HS-27A (cell line): ENCODE measurements around the gene KRT3.
"Not testable (repeated sequence)": the region's sequence is repeated elsewhere in the genome, so short reads cannot be mapped to it uniquely, and the experiment has no call there.

Experiments used
- DNase-seq: peaks from one replicate; pipeline ENCODE4 v3.0.0-alpha.2; 2012; ENCODE audit warnings: low read depth, missing footprints

The KRT3 gene

DNA sequence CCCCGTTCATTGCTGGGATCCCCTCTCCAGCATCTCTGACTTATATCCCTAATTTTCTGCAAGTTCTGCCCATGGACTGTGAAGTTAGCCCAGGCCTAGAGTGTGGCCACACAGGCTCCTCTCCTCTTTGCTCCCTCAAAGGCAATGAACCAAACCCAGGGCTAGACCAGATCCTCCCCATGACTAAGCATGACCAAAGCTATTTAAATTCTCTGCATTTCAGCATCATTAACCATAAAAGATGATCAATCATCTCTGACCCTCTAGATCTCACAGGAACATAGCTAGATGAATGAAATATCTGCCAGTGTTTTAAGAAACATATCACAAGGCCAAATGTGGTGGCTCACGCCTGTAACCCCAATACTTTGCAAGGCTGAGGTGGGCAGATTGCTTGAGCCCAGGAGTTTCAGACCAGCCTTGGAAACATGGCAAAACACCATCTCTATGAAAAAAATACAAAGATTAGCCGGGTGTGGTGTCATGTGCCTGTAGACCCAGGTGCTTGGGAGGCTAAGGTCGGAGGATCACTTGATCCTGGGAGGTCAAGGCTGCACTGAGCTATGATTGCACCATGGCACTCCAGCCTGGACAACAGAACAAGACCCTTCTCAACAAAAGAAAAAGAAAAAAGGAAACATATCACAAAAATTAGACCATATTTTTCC is 2.2 kb upstream of the KRT3 start:
- DNase-seq: peak; percentile 40

DNA sequence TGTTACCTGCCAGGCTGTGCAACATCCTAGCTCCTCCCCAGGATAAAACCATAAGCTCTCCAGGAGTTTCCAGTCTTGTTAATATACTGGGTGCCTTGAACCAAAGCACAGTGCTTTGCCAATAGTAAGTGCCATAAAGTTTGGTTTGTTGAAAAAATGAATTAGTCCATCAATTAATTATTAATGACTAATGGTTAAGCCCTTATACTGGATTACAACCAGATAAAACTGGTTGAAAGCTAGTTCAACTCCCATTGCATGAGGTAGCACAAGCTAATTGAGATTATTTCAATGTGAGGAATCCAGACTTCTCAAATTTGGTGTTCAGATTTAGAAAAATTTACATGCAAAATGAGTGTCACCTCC is 1.6 kb upstream of the KRT3 start:
- no peak for DNase-seq

DNA sequence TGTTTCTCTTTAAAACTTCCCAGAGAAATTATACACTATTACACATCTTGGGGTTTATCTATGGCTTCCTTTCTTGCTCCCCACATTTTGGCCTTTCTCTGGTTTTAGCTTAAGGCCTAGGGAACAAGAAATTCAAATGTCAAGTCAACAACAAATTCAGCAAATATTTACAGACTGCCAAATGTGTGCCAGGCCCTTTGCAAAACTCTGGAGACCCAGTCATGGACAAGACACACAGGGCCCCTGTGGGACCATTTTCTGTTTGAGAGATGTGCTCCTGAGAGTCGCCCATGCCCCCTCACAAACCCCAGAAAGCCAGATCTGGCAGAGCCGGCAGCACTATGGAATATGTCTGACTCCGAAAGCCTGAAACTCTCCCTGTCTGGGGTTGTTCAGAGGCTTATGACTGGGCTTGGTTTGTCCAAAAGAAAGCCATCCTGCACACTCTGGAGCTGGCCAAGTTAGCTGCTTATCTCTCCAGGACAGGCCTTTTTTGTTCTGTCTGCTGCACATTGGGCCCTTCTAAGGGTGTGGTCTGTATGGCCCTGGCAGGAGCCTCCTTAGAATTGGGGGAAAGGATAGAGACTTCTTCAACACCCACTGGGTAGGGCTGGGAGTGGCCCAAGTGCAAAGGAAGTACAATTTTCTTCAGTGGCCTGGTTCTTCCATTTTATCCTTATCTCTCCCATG is 1.1 kb upstream of the KRT3 start:
- no peak for DNase-seq

DNA sequence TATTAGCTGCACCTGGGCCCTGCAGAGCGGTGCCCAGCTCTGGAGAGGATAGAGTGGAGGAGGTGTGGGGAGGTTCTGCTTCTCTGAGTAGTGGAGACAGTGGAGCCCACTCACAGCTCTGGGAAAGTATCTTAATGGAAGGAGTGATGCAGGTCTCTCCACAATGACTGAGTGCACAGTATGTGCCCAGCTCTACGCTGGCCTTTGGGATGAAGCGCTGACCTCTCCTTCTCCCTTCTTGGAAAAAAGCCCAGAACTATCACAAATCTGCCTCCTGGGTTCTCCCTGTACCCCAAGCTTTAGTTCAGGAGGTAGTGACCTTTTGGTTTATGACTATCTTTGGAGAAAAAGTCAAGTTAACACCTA is 495 bp upstream of the KRT3 start:
- DNase-seq: no peak

DNA sequence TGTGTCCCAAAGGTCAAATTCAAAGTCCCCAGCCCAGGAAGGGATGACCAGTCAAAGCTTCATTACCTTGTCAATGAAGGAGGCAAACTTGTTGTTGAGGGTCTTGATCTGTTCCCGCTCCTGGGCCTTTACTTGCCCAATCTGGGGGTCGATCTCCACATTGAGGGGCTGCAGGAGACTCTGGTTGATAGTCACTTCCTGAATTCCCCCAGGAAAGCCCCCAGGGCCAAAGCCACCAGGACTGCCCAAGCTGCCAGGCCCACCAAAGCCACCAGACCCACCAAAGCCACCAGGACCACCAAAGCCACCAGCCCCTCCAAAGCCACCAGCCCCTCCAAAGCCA is 614 bp downstream of the KRT3 start:
- DNase-seq: not testable (repeated sequence)

DNA sequence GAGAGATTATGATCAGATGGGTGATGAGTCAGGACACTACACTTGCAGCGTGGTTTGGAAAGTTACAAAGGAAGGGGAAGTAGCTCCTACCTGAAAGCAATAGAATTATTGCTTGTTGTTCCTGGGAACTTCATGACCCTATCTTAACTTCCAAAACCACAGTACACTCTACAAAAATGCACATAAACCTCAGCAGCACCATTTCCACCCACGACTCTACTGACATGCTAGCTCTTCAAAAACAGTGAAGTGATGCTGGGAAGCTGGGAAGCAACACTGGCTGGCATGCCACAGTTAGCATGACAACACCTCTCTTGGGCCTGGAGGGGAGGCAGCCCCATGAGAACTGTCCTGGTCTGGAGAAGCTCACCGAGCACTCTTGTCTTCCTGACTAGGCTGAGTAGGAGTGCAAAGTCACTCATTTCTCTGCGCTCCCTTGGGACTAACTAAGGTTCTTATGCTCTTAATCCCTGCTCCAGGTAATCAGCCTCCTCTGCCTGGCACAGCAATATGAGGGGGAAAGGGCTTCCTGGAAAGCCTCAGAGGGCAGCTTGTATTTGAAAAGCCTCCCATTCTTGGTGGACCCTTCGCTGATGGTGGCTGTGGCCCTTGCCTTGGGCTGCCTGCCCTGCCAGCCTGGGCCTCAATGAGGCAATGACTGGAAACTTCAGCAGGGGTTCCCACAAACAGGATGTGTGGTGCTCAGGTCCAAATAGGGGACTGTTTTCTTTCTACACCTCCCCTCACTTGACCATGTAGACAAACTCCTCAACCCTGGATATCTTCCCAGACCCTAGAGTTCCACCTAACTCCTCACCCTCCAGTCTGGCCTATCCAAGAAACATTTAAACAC is 1.2 kb downstream of the KRT3 start:
- DNase-seq: no peak

DNA sequence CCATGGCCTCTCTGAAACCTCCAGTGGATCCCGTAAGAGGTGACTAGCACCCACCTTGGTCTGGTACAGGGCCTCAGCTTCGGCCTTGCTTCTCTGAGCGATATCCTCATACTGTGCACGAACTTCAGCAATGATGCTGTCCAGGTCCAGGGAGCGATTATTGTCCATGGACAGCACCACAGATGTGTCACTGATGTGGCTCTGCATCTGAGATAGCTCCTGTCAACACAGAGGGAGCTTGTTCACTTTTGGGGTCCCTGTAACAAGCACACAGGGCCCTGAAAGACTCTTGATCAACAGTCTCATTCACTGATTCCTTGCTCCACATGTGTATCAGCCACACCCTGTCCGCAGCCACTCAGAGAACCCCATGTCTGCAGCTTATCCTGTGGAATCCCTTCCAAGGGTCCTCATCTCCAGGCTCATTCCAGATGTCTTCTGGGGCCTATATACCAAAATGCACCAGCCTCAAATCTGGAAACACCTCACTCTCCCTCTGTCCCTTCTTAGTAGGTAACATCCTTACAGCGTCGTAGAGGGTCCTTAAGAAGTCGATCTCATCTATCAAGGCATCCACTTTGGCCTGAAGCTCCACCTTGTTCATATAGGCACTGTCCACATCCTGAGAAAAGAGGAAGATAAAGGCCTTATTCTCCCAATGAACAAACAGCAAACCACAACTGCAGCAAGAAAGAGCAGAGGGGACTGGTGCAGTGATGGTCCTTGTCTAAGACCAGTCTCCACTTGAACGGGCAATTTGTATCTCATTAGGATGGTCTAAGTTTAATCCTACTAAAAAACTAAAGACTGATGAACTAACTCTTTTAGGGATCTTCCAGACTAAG is 3.5 kb downstream of the KRT3 start:
- no peak for DNase-seq

DNA sequence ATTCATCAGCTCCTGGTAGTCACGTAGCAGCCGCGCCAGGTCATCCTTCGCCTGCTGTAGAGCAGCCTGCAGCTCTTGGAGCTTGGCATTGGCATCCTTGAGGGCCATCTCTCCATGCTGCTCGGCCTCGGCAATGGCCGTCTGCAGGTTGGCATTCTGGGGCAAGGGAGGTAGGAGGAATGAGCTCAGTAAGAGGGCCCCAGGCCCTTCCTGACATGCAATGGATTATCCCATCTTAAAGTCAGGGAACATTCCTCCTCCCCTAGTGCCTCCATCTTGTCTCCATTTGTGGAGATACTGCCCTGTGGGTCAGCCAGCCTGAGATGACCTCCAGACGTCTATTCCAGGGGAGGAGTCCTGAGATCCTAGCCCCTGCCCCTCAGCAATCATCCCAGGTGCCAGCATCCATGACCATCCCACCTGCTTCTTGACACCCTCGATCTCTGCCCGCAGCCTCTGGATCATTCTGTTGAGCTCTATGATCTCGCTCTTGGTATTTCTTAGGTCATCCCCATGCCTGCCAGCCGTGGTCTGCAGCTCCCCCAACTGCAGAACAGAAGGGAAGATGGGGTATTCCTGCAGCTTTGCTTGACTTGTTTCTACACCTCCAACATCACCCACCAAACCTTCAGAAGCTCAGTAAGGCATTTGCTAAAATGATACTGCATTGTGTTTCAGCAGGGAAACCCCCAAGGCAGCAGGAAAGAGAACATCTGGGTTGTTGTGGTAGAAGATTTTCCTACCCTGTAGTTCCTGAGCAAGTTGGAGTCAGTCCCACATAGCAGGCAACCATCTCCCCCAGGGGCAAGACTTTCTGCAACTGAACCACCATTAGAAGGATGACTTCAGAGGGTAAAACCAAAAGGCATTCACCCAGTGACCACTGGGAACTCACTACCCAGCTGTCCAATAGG is 4.4 kb downstream of the KRT3 start:
- no peak for DNase-seq

DNA sequence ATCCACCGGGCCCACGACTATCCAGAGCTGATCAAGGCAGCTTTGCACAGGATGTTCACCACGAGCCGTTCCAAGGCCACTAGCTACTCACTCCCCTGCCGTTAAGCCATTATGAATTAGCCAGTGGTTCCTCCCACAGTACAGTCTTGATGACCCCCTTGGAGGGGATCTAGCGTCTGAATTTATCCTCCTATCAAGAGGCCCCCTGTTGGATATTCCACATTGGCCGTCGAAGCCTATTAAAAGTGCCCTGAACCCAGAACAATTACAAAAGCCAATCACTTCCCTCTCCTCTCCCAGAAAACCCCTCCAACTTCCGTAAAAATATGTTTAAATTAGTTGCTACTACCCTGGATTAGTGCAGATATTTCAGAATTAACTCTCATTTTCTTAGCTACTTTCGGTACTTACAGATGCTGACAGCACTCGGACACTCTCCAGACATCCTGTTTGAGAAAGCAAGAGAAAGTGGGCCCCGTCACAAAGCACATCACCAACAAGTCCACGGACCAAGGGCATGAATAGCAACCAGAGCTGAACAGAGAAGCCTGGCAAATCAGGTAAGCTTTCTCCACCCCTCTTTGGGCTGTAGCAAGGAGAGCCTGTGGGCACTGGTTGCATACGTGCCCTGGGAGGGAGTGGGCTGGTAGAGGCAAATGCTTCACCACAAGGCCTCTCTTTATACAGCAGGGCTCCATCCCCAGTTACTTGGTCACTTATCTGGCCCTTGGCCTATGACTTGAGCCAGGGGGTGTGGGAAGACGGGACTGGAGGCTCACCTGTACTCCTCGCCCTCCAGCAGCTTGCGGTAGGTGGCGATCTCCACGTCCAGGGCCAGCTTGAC is 5.3 kb downstream of the KRT3 start:
- DNase-seq: no peak

DNA sequence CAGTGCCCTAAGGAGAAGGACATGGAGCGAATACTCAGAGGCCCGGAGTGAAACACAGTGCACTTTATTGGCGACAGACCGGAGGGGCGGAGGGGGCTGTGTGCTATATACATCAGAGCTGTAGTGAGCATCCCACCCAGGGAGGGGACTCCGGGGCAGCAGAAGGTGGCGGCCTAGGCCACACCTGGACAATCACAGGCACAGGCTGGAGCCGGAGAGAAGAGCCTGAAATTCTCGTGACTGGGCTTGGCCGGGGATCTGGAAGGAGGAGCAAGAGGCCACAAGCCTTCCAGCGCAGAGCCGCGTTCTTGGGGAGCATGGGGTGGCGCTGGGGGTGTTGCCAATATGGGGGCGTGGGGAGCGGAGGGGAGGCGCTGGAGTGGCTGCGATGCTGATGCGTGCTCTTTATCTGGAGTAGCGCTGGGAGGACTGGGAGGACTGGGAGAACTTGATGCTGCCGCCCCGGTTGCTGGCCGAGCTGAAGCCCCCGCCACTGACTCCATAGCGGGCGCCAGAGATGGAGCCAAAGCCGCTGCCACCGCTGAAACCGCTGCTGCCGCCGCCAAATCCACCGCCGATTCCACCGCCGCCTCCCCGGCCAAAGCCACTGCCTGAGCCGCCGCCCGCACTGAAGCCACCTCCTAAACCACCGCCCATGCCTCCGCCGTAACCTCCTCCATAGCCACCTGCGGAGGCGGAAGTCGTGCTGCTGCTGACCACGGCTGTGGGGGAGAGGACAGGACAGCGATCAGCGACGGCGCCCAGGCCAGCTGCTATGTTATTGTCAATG is 6.1 kb downstream of the KRT3 start:
- no peak for DNase-seq

DNA sequence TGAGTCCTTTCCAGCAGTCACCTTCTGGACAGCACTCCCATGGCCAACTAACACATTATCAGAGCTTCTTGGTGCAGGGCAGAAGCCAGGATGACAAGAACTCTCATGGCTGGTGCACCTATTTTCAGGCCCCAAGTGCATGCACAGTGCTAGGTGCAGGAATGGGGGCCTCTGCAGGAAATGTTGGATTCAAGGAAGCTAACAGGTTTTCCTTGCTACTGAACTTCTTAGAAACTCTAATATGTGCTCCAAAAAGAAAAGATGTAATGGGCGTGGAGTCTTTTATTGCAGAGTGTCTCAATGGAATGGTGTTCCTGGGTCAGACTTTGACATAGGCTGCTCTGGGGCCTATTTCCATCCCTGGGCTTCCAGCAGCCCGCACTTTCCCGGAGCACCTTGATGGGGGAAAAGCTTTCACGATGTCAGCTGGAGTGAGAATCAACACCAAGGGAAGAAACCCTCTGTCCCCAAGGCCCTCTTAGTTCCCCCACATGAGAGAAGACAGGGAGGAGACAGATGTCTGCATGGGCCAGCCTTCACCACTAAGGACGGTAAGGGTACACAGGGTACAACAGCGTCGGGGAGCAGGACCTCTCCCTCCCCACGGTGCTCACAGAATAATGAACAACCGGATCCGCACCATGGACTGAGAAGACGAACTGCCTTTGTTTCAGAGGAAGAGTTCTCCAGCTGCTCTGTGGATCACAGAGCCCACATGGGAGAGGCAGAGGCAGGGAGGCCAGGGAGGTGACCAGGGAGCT is 6.9 kb downstream of the KRT3 start:
- no peak for DNase-seq

DNA sequence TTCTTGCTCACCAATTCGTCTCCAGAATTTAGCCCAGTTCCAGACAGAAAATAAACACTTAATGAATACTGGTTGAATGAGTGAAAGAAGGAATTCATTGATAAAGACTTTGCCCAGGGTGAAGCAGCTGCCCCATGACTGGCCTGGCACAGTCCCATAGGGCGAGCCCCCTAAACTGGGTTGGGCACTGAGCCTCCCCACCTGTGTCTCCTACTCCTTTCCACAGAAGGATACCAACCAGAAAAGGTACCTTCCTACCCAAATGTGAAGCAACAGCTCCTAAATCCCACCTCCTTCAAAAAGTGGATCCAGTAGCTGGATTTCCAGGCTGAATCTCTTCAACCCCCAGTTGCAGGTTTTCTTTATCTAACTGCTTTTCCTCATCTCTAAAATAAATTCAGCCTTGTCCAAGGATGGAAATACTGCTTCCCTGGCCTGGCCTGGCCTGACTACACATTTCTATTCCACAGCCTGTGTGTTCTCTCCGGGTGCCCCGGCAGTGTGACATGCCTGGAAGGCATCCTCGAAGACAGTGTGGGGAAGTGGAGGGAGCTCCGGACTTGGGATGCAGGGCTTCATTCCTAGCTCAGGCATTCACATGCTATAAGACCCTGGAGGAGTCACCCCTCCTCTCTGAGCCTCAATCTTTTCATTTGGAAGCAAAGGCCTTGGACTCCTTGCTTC is 7.6 kb downstream of the KRT3 start:
- no peak for DNase-seq

DNA sequence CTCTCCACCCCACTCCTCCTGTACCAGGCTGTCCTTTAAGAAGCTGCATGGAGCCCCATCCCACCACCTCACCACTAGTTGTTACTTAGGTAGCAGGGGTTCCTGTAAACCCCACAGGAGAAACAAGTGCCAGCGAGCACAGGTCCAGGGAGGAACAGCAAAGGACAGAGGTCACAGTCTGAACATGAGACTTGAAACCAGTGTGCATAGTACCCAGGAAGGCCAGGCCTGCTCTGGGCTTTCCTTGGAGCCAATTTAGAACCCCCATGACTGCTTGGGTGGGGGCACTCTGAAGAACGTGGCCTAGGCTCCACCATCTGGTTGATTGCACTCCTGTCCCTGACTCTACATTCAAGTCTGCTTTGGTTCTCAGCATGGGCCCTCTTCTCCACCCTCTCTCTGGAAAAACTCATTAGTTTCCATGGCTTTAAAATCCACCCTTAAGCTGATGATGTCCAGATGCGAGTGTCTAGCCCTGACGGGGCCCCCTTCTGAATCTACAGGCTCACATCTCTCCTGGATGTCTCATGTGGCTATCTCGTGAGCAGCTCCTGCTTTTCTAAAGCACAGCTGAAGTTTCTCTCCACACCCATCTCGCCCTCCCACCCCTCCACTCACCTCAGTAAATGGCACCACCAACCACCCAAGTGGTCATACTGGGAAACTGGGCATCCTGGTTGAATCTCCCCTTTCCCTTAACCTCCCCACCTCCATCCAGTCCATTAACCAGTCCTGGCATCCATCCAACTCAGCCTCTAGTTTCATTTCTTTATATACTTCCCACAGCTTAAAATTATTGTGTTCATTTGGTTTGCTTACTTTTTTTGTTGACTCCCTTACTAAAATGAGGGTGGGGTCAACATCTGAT is 8.4 kb downstream of the KRT3 start:
- DNase-seq: no peak

DNA sequence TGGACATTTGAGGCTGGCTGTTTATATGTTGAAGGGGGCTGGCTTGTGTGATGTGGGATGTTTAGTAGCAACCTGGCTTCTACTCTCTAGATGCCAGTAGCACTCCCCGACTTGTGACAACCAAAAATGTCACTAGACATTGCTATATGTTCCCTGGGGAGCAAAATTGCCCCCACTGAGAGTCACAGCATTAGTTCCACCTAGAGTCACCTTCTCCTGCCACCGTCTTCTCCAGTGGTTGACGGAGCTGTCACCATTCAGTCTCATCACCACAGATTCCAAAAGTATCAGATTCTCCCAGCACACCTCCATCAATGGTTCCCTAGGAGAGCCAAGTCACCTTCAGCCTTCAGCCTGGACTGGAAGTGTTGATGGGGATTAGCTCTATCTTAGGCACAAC is 11.0 kb downstream of the KRT3 start:
- DNase-seq: no peak

DNA sequence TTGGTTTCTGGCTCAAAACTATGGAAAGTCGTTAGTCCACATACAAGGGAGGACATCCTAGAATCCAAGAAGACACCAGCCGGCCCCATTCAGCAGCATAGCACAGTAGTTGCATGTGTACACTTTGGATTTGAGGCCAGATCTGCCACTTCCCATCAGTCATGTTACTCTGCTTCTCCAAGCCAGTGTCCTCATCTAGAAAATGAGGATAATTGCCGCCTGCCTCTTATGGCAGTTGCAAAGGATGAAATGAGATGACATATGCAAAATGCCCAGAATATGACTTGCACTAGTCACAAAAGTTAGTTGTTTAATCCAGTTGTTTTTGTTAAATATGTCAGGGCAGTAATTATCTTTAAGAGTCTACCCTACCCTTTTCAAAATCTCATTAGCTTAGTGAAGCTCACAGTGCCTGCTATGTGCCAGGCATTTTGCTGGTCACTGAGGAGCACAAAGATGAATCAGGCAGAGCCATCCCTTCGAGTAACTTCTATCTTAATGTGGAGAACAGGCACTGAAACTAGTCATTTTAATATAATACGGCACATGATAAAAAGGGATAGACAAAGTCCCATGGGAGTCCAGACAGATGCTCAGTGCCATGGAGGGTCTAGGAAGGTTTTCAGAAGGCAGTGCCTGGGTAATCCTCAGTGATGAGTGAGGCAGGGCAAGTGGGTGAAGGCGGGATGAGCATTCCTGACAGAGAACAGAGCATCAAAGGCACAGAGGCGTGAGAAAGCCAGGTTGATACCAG is 12.2 kb downstream of the KRT3 start:
- no peak for DNase-seq

DNA sequence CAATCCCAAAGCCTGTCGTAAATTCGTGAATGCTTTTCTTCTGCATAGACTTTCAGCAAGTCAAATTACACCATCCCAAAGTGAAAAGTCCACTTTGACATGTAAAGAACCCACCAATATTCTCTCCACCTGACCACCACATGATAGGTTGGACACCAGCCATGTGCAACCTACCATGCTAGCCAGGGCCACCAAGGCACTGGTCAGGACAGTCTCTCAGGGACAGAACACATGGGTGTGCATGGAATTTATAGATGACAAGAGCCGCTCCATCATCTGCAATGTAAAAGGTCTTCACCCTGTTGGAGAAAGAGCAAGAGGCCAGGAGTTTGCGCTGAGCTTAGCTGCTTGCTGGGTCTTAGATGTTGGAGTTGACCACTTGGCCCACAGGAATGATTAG is 13.4 kb downstream of the KRT3 start:
- DNase-seq: no peak
